ENCODE results near the gene ADSS1.

DNA sequence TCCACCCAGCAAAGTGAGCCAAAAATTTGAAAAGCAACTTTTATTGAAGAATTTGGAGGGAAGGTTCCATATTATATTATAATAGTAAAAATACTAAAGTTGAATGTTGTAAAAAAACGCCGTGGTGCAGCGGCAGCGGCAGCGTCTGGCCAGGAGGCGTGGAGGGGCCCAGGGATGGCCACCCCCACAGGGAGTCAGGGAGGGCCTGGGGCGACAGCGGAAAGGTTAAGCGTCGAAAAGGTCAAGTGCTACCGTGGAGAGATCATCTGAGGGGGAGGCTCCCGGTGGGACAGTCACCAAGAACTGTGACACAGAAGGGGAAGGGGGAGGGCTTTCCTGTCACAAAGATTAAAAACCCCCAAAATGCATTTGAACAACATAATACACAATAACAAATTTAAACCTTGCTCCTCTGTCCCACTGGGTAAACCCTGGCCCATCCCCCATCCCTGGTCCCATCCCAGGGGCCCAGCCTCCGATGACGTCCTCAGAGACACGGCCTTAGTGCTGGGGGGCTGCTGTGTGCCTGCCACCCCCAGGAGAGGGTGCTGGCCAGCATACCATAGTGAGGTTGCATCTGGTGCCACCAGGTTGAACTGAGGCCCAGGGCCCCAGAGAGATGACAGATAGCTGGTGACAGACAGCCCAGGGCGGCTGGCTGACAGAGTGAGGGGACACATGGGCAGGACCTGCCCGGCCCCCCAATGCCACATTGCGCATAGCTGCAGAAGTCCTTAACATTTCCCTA lies 45.5 kb downstream of the ADSS1 start:
- no peak for TF ChIP-seq POLR2A (IDR thresholded peaks at IDR 0.05; ENCODE audit: low read length)
- no peak for TF ChIP-seq GATA1 (IDR thresholded peaks at IDR 0.05; ENCODE audit: low read depth, low read length)

All from erythroblast (primary cell).